ENCODE data around the gene ZNF70. TPM values are rescaled to one million over a fixed set of nuclear protein-coding genes. Genes with fewer than 3 reads are reported as not detected.

Gene ZNF70
- total and polyA plus RNA-seq, 2 of the 4 experiments (the other 2 are of a cell fraction) = 2.3 to 4.3 TPM

- DNase-seq (no peak), ATAC-seq (ENCODE audit: low read depth) (no peak)
- no peak overlapping the region for H3K56ac ChIP-seq (ENCODE audit: extremely low read depth, insufficient read depth, low read length)
- H3K36me3 ChIP-seq (ENCODE audit: control insufficient read depth, insufficient read depth, low read length) = peaks cover 31% of the 10 kb centered on the region
- H2BK15ac ChIP-seq (ENCODE audit: low read depth, low read length) = no peak overlapping the region
- intact Hi-C loops (cut with micrococcal nuclease) (no loop called here), in situ Hi-C loops (cut with MboI; ENCODE audit: low sequenced_read_pairs) (no loop called here), dilution Hi-C loops (cut with HindIII; ENCODE audit: low sequenced_read_pairs, unreplicated experiment) (no loop called here)
- H3K14ac ChIP-seq (replicated peaks; ENCODE audit: low read depth, low read length) = no peak overlapping the region
- H3K4me1 ChIP-seq (ENCODE audit: control insufficient read depth, insufficient read depth, low read length) = no peaks in the 10 kb centered on the region
- H3K27ac ChIP-seq (ENCODE audit: insufficient read depth, low read length) = no peak overlapping the region
- no peak overlapping the region for H4K5ac ChIP-seq (ENCODE audit: low read depth, low read length)
- H3K9me1 ChIP-seq (ENCODE audit: insufficient read depth, low read length) = peaks cover 5% of the 10 kb centered on the region; the same call in 1 of the 2 replicates
- no peak overlapping the region for H3K4me3 ChIP-seq (ENCODE audit: insufficient read depth, low read depth, low read length)
- H2AFZ ChIP-seq (replicated peaks; ENCODE audit: low read length, poor library complexity) = no peak overlapping the region
- no peaks in the 10 kb centered on the region for H3K27me3 ChIP-seq (ENCODE audit: control insufficient read depth, insufficient read depth, low read length)
- H4K91ac ChIP-seq (ENCODE audit: insufficient read depth, low read depth, low read length) = no peak overlapping the region
- TF ChIP-seq FOS (IDR thresholded peaks at IDR 0.05; ENCODE audit: low read depth, low read length) (no peak), RFX5 (IDR thresholded peaks at IDR 0.05; ENCODE audit: low read depth, low read length) (no peak), CEBPB (IDR thresholded peaks at IDR 0.05; ENCODE audit: low read depth, low read length) (no peak), RCOR1 (IDR thresholded peaks at IDR 0.05; ENCODE audit: insufficient replicate concordance, low read length) (no peak), MAZ (IDR thresholded peaks at IDR 0.05; ENCODE audit: borderline replicate concordance, low read depth, low read length) (no peak), BHLHE40 (IDR thresholded peaks at IDR 0.05; ENCODE audit: low read depth, low read length) (no peak), CHD1 (IDR thresholded peaks at IDR 0.05; ENCODE audit: low read depth, low read length) (no peak), NFE2L2 (IDR thresholded peaks at IDR 0.05; ENCODE audit: low read depth, low read length) (no peak)
- TF ChIP-seq, protein P1, sequence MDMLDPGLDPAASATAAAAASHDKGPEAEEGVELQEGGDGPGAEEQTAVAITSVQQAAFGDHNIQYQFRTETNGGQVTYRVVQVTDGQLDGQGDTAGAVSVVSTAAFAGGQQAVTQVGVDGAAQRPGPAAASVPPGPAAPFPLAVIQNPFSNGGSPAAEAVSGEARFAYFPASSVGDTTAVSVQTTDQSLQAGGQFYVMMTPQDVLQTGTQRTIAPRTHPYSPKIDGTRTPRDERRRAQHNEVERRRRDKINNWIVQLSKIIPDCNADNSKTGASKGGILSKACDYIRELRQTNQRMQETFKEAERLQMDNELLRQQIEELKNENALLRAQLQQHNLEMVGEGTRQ (IDR thresholded peaks at IDR 0.05; ENCODE audit: low read depth, low read length) = no peak
- TF ChIP-seq, protein P2, sequence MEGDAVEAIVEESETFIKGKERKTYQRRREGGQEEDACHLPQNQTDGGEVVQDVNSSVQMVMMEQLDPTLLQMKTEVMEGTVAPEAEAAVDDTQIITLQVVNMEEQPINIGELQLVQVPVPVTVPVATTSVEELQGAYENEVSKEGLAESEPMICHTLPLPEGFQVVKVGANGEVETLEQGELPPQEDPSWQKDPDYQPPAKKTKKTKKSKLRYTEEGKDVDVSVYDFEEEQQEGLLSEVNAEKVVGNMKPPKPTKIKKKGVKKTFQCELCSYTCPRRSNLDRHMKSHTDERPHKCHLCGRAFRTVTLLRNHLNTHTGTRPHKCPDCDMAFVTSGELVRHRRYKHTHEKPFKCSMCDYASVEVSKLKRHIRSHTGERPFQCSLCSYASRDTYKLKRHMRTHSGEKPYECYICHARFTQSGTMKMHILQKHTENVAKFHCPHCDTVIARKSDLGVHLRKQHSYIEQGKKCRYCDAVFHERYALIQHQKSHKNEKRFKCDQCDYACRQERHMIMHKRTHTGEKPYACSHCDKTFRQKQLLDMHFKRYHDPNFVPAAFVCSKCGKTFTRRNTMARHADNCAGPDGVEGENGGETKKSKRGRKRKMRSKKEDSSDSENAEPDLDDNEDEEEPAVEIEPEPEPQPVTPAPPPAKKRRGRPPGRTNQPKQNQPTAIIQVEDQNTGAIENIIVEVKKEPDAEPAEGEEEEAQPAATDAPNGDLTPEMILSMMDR (conservative IDR thresholded peaks at IDR 0.05; ENCODE audit: low read depth, low read length) = no peak
- no peak overlapping the region for H2AK9ac ChIP-seq (replicated peaks; ENCODE audit: low read depth, low read length, poor library complexity)
- WGBS, 2 experiments (ENCODE audit: extremely low coverage in 2 of 2, insufficient read length in 1 of 2) = no CpG with 5 or more reads among the region's 2 CpGs
- no peak overlapping the region for H2AK5ac ChIP-seq (ENCODE audit: low read depth, low read length)
- no peak overlapping the region for H2BK120ac ChIP-seq (ENCODE audit: low read depth, low read length)
- no peak overlapping the region for H3K4ac ChIP-seq (ENCODE audit: low read depth, low read length)
- no peak overlapping the region for H3K9ac ChIP-seq (ENCODE audit: low read depth, low read length)
- no peaks in the 10 kb centered on the region for H4K20me1 ChIP-seq (ENCODE audit: insufficient read depth, low read length)
- CTCF ChIA-PET = interaction anchor here (1.2 kb wide), 1 partner anchor 13 kb away, joined by 4 read pairs; no protein-coding TSS in a partner anchor
- no peak overlapping the region for H2BK5ac ChIP-seq (ENCODE audit: low read depth, low read length, poor library complexity, severe bottlenecking)
- no TSS peak for BruUV-seq (replicated peaks)
- peaks cover 4% of the 10 kb centered on the region; the same call in 1 of the 2 replicates for H3K9me3 ChIP-seq (ENCODE audit: control insufficient read depth, insufficient read depth, low read length)
- H3K23ac ChIP-seq (ENCODE audit: low read depth, low read length) = no peak overlapping the region
- H2BK20ac ChIP-seq (ENCODE audit: low read depth, low read length) = no peak overlapping the region
- H4K8ac ChIP-seq (ENCODE audit: low read depth in 2 of 2, low read length in 2 of 2) = no peak overlapping the region
- POLR2A ChIA-PET (ENCODE audit: unreplicated experiment) = no interaction called here
- no peak overlapping the region for H3K18ac ChIP-seq (ENCODE audit: low read depth, low read length)
- peaks cover 4 to 17% of the 10 kb centered on the region in 2 experiments; a peak in 2 of 4 replicates for H3K79me1 ChIP-seq (ENCODE audit: low read depth in 1 of 2, low read length in 2 of 2)
- H3K4me2 ChIP-seq (ENCODE audit: low read depth, low read length) = no peak overlapping the region
These were observed 7.6 kb downstream of the ZNF70 start for GRCh38 chr22:23743303-23743705.

All from IMR-90 (cell line).